ES-I3 (cell line): ENCODE measurements around the gene HOXA3.
A peak's percentile ranks its signal among the peaks of the same experiment; 100 is the strongest.

Source experiments
- H3K36me3 ChIP-seq: 2 replicates; pipeline ENCODE4 v1.6.1; 2013; ENCODE audit warnings: mild to moderate bottlenecking, low read length, control low read depth, moderate library complexity; ENCODE audit not compliant: insufficient read depth
- H3K4me1 ChIP-seq: 2 replicates; pipeline ENCODE4 v1.6.1; 2013; ENCODE audit warnings: mild to moderate bottlenecking, control low read depth, low read length; ENCODE audit not compliant: insufficient read depth
- H3K9ac ChIP-seq: 2 replicates; pipeline ENCODE4 v1.6.1; 2013; ENCODE audit warnings: low read depth, mild to moderate bottlenecking, low read length, moderate library complexity
- H3K9me3 ChIP-seq: 2 replicates; pipeline ENCODE4 v1.6.1; 2013; ENCODE audit warnings: mild to moderate bottlenecking, low read length, moderate library complexity; ENCODE audit not compliant: control insufficient read depth, insufficient read depth

HOXA3 gene

DNA sequence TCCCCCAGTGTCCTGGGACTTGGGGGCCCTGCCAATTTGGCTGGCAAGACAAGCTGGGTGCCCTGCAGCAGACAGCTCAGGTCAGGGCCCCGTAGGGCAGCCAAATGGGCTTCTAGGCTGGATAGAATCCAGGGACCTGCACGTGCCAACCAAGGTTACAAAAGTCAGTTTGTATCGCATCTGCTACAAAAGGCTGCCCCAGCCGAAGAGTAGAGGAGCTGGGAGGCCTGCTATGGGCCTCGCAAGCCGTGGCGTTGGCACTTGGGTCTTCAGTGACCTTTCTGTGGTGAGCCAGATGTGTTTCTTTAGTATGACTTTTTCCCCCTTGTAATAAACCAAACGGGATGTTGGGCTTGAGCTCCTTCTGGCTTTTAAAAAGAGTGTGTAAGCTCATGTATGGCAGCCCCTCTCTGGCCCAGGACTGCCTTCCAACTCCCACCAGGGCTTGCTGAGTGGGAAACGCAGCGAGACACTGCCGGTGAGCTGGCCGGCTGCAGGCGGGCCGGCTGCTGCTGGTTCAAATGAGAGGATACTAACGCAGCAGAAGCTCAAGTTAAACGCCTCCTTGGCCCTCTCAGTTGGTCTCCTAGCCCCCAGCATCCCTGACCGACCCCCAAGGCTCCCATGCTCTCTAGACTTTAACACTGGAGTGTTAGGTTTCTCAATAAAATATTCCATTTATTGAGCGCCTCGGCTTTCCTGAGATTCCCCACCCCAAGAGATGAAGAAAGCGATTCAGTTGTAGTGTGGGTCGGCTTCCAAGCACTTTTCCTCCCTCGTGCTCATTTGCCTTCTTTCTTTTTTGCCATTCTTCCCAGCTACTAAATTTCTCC is 24.8 kb upstream of the HOXA3 start:
- H3K9me3 ChIP-seq = no peaks in the 10 kb centered on the region

DNA sequence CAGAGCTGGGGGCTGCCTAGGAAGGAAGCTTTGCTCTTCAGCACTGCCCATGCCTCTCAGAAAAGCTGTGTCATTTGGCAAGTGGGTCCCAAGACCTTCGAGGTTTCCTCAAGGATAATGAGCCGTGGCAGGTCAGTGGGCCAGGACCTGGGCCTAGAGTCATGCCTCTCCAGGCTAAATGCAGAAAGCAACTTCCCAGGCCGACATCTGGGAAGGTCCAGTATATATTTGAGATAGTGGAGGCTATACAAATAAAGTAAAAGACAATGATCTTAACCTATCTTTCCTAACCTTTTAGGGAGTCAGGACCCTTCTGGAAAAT is 24.1 kb upstream of the HOXA3 start:
- H3K9ac ChIP-seq = no peak overlapping the region
- H3K9me3 ChIP-seq = no peaks in the 10 kb centered on the region
- H3K36me3 ChIP-seq = no peaks in the 10 kb centered on the region
- peaks cover 5% of the 10 kb centered on the region; the same call in 1 of the 2 replicates for H3K4me1 ChIP-seq

More for the DNA sequence above, 24.8 kb upstream of the HOXA3 start:
- Histone ChIP-seq H3K4me1 (no peaks in the 10 kb centered on the region), H3K36me3 (no peaks in the 10 kb centered on the region), H3K9ac (no peak overlapping the region)

DNA sequence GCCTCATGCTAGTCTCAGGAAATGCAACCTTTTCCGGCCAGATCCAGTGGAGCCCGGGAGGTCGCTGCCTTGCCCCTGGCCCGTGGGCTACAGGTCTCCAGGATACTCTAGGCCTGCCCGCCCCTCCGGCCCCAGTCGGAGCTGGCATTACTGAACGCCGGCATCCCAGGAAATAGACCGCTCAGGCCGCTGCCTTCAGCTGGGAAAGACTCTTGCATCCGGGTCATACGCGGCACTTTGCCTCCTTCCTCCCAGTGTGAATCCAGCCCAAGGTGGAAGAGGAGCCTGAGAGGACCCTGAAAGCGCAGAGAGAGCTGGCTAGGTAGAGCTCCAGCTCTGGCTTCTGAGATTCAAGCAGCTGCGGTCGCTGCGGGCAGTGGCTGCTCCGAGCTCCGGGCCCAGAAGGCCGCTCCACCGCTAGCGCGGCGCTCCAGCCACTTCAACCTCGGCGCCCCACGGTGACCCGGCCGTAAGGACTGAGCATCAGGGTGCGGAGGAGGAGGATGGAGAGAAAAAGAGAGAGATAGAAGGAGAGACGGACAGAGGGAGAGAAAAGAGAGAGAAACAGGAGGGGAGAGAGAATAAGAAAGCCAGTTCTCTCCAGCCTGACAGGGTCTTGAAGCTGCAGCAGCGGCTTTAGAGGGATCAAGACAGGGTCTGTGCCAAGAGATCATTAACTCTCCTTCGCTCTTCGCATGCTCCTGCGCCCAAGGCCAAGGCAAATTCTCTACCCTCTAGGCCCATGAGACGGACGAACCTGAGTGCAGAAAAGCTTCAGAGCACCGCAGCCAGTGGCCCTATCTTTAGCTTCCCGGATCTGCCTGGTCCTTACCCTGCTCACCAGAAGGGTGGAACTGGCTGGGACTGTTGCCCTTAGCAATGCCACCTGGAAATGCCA is 23.5 kb upstream of the HOXA3 start:
- Histone ChIP-seq H3K4me1 (peaks cover 6% of the 10 kb centered on the region; the same call in 1 of the 2 replicates), H3K9me3 (no peaks in the 10 kb centered on the region), H3K9ac (no peak overlapping the region; the same call in 1 of the 2 replicates), H3K36me3 (no peaks in the 10 kb centered on the region)

DNA sequence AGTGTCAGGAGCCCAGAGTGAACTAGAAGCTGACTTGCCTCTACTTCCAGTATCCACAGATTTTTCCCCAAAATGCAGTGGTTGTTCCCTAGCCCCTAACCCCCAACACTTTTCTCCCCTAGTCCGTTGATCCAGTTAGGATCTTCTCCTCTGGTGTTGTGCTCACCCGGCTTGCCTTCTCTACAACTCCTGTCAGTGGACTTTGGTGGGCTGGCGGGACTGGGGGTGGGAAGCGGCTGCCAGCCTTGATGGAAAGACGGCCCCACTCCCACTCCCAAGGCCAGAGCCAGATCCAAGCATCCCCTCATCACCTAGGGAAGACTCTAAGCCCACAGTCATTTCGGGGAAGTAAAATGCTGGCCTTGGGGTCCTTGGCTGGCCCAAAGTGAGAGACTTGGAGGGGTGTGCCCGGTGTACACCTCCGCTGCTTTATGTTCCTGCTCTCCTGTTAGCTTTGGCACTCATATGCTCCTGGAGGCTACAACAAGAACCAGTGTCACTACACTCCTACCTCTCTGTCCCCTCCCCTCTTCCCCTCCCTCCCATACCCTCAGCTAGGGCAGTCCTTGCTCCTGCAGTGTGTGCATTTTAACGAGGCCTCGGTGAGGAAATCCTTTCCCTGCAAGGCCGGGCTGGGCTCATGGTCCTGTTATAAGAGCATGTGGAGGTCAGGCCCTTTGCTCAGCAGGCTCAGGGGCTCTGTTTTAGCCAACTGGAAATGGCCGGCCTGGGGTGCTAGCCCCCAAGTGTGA is 22.7 kb upstream of the HOXA3 start:
- Histone ChIP-seq H3K4me1 (peaks cover 6% of the 10 kb centered on the region; the same call in 1 of the 2 replicates), H3K9ac (no peak overlapping the region), H3K36me3 (no peaks in the 10 kb centered on the region), H3K9me3 (no peaks in the 10 kb centered on the region)

DNA sequence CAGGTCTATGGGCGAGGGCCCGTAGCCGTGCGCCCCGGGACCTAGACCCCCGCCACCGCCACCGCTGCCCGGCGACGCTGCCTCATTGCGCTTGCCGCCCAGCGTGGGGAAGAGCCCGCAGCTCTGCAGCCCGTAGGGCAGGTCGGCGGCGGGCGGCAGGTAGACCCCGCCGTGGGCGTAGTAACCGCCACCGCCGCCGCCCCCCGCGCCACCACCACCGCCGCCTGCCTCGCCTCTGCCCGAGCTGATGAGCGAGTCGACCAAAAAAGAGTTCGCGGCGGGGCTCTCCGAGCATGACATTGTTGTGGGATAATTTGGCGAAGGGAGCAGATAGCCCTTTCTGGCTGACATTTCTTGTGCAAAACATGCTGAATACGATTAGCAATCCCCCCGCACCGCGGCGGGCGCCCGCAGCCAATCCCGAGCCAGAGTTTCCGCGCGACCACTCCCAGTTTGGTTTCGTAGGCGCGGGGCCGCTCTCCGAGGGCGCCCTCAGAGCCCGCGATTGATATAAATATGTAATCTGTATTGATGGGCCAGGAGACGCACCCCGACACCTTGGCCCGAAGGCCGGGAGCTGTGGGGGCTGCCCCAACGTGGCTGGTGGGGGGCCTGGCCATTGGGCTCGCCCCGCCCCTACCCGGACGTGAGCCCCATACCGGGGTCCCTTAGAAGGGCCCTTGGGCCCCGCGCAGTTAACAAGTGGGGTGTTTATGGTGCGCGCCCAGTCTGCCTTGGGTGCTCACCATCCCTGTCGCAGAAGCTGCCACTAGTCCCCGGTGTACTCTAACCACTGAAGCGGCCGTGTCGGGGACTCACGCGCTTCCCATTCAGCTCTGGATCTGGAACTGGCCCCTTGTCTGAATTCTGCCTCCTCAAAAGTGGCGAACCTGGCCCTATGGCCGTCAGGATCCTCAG is 21.8 kb upstream of the HOXA3 start, which contains the start of gene HOXA10:
Gene HOXA10 (minus strand): TSS at position 365 of the 918 bp plus-strand sequence. CDS start 14 bp downstream, at position 351.
- Histone ChIP-seq H3K9me3 (no peaks in the 10 kb centered on the region), H3K36me3 (no peaks in the 10 kb centered on the region), H3K9ac (no peak within 1 kb of the TSS; the same call in 1 of the 2 replicates), H3K4me1 (peaks cover 6% of the 10 kb centered on the region; the same call in 1 of the 2 replicates)

DNA sequence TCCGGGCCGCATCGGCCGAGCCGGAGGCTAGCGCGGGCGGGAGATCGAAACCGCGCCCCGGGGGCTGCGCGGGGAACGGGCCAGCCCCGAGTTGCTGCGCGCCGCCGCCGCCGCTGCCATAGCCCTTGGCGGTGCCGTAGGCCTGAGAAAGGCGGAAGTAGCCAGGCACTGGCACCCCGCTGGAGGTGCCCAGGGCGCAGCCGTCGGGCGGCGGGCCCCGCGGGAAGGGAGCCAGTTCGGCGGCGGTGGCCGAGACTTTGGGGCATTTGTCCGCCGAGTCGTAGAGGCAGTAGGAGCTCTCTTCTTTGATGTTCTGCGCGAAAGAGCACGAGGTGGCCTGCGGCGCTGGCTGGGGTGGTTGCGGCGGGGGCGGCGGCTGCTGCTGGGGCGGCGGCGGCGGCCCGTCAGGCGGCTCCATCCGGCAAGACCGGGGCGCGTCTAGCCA is 21.1 kb upstream of the HOXA3 start:
- Histone ChIP-seq H3K36me3 (no peaks in the 10 kb centered on the region), H3K4me1 (peaks cover 6% of the 10 kb centered on the region; the same call in 1 of the 2 replicates), H3K9me3 (no peaks in the 10 kb centered on the region), H3K9ac (no peak overlapping the region; the same call in 1 of the 2 replicates)

DNA sequence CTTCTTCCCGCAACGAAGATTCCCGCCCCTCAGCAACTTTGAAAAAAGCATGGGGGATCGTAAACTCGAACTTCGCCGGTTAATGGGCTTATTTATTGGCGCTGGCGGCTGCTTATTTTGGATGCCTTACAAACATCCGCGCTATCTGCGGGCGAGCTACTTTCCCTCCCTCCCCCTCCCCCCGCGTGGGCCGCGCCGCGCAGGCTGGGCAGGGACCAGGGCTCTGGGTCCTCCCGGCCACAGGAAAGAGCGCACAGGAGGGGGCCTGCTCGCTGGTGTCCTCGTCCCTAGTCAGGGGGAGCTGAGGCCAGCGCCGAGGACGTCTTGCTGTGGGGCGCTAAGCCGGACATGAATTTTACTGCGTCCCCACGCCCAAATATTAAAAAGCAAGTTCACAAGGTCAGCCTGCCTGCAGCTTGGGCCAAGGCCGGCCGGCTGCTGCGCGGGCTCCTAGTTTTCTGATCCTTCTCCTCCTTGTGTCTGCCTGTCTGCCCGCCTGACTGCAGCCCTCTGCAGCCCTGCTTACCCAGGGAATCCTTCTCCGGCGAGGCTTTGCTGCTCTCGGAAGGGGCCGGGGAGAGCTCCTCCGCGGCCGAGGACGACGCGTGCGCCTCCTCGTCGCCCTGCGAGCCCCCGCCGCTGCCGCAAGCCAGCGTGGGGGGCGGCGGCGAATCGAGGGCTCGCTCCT is 20.6 kb upstream of the HOXA3 start:
- Histone ChIP-seq H3K9me3 (no peaks in the 10 kb centered on the region), H3K9ac (peak overlapping the region; percentile 6; the same call in 1 of the 2 replicates), H3K36me3 (no peaks in the 10 kb centered on the region), H3K4me1 (peaks cover 6% of the 10 kb centered on the region; the same call in 1 of the 2 replicates)

DNA sequence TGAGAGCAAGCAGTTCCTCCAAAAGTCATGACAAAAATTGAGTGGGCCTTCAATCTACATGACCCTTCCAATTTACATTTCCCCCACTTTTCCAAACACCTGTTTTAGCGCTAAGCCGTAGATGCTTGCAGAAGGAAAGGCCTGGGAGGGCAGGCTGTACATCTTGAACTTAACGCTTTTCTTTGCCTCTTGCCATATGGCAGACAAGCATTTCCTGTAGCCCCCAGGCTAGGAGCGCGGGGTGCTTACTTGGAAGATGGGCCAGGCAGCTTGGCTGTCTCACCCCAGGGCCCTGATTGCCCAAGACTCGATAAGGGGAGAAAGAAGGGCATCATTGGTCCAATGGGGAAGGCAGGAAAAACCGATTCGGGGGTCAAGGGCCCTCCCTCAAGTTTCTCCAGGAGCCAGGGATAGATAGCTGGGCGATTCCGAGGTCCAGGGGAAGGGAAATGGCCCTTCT is 20.0 kb upstream of the HOXA3 start:
- H3K36me3 ChIP-seq = no peaks in the 10 kb centered on the region
- peaks cover 6% of the 10 kb centered on the region; the same call in 1 of the 2 replicates for H3K4me1 ChIP-seq
- H3K9ac ChIP-seq = no peak overlapping the region
- no peaks in the 10 kb centered on the region for H3K9me3 ChIP-seq

DNA sequence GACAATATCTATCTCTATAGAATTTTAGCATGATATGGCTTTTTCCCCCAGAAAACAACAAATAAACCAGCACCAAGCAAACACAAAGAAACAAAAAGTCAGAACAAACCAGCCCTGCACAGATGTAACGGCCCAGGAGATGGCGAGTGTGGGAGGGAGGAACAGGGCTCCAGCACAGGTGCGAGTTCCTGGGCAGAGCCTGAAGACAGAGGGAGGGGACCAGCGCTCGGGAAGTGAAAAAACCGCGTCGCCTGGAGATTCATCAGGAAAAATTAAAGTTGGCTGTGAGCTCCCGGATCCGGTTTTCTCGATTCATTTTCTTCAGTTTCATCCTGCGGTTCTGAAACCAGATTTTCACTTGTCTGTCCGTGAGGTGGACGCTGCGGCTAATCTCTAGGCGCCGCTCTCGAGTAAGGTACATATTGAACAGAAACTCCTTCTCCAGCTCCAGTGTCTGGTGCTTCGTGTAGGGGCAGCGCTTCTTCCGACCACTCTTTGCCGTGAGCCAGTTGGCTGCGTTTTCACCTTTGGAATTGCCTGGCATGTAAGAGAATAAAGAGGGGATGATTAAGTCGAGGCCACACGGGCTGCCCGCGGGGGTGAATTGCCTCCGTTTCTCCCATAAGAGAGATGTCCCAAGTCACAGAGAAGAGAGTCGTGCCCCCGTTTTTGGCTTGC is 19.4 kb upstream of the HOXA3 start:
- Histone ChIP-seq H3K36me3 (no peaks in the 10 kb centered on the region), H3K9ac (no peak overlapping the region), H3K4me1 (peaks cover 7% of the 10 kb centered on the region; the same call in 1 of the 2 replicates), H3K9me3 (no peaks in the 10 kb centered on the region)

DNA sequence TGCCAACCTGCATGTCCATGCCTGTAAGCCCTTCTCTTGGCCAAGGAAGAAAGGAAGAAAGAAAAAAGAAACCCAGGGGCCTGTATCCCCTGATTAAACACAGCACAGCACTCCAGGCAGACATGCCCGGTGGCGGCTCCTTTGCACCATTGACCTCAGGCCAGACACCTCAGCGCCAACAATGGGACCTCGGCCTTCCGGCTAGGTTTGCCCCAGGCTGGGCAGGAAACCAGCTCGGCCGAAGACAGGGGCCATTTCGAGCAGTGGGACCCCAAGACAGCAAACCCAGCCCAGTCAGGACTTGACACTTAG is 18.9 kb upstream of the HOXA3 start:
- Histone ChIP-seq H3K4me1 (peaks cover 9% of the 10 kb centered on the region; the same call in 1 of the 2 replicates), H3K36me3 (no peaks in the 10 kb centered on the region), H3K9ac (no peak overlapping the region), H3K9me3 (no peaks in the 10 kb centered on the region)

DNA sequence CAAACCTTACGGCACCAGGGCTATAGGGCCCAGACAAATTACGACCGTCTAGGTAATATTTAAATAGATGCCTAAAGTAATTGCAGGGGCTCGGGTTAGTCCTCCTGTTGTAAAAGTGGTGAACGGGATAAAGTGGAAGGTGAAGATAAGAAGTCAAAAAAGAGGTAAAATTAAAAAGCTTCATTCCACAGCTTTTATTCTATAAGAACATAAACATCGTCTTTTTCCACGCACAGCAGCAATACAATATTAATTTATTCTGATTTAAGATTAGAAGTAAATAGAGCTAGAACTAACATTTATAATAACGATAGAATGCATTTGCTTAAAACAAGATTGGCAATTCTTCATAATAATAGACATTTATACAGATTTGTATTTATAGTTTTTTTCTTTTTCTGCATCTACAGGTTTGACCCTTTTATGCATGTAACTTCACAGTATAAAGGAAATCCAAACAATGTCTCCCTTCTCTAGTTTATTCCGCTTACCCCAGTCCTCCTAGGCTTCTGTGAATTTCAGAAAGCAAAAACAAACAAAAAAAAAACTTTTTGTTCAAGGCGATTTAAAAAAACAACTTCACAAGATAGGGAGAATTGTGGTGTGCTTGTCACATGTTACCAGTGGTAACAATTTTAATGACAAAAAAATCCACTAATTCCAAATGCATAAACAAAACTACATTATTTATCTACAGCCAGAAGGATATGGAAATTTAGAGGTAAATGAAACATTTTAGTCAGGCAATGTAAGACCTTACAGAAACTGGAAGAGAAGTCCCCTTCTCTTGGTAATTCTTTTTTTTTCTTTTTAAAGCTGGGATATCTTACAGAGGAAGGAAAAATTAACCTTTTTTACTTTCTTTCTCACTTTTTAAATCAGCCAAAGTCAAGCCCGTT is 18.3 kb upstream of the HOXA3 start:
- Histone ChIP-seq H3K9ac (no peak overlapping the region), H3K36me3 (no peaks in the 10 kb centered on the region), H3K9me3 (no peaks in the 10 kb centered on the region), H3K4me1 (peaks cover 9% of the 10 kb centered on the region; the same call in 1 of the 2 replicates)
